Mesenchymal stem cell (in vitro differentiated cells and primary cell): ENCODE results near the gene EMX2.

Source experiments
- DNase-seq: peaks from one replicate; pipeline ENCODE4 v3.0.0-alpha.2; 2013
- H2AFZ ChIP-seq: one replicate; pipeline ENCODE4 v1.6.1; 2013; ENCODE audit warnings: low read depth, mild to moderate bottlenecking, control low read depth, inconsistent platforms, low read length, moderate library complexity
- H2AK5ac ChIP-seq: 2 replicates; pipeline ENCODE4 v1.6.1; 2013; ENCODE audit warnings: low read length, moderate library complexity, mild to moderate bottlenecking, inconsistent platforms; ENCODE audit not compliant: severe bottlenecking
- H2BK120ac ChIP-seq: one replicate; pipeline ENCODE4 v1.6.1; 2013; ENCODE audit warnings: low read depth, mild to moderate bottlenecking, inconsistent platforms, low read length, moderate library complexity
- H2BK12ac ChIP-seq, 2 experiments: one replicate each; pipeline ENCODE4 v1.6.1; 2013; ENCODE audit warnings: inconsistent platforms in 2 of 2, low read length in 2 of 2, mild to moderate bottlenecking in 2 of 2, moderate library complexity in 2 of 2, control low read depth in 1 of 2
- H2BK15ac ChIP-seq: one replicate; pipeline ENCODE4 v1.6.1; 2013; ENCODE audit warnings: mild to moderate bottlenecking, low read depth, inconsistent platforms; ENCODE audit not compliant: poor library complexity, severe bottlenecking
- H2BK5ac ChIP-seq: 2 replicates; pipeline ENCODE4 v1.6.1; 2013; ENCODE audit warnings: low read depth, mild to moderate bottlenecking, low read length, control low read depth, inconsistent platforms; ENCODE audit not compliant: poor library complexity, severe bottlenecking
- H3K14ac ChIP-seq, 2 experiments: one replicate each; pipeline ENCODE4 v1.6.1; 2013; ENCODE audit warnings: inconsistent platforms in 2 of 2, low read length in 2 of 2, control low read depth in 1 of 2, mild to moderate bottlenecking in 1 of 2, moderate library complexity in 1 of 2
- H3K18ac ChIP-seq, 2 experiments: one replicate each; pipeline ENCODE4 v1.6.1; 2013; ENCODE audit warnings: inconsistent platforms in 2 of 2, low read length in 2 of 2, control low read depth in 1 of 2, low read depth in 1 of 2, mild to moderate bottlenecking in 1 of 2
- H3K23ac ChIP-seq, 2 experiments: one replicate each; pipeline ENCODE4 v1.6.1; 2013; ENCODE audit warnings: inconsistent platforms in 2 of 2, low read length in 2 of 2, mild to moderate bottlenecking in 2 of 2, moderate library complexity in 2 of 2, control low read depth in 1 of 2
- H3K27ac ChIP-seq: 2 replicates; pipeline ENCODE4 v1.5.1; 2013; ENCODE audit warnings: mild to moderate bottlenecking, moderate library complexity, low read length, control low read depth, inconsistent platforms; ENCODE audit not compliant: poor library complexity, severe bottlenecking
- H3K27me3 ChIP-seq, 2 experiments: 2 replicates each; pipeline versions ENCODE4 v1.6.1 to v1.7.0; 2013; ENCODE audit warnings: low read length in 2 of 2, mild to moderate bottlenecking in 2 of 2, moderate library complexity in 2 of 2, control low read depth in 1 of 2, inconsistent platforms in 1 of 2; ENCODE audit not compliant: control insufficient read depth in 1 of 2, insufficient read depth in 1 of 2
- H3K36me3 ChIP-seq, 2 experiments: 2 replicates each; pipeline versions ENCODE4 v1.6.1 to v1.7.0; 2013; ENCODE audit warnings: low read length in 2 of 2, control low read depth in 1 of 2, inconsistent platforms in 1 of 2, low read depth in 1 of 2, mild to moderate bottlenecking in 1 of 2; ENCODE audit not compliant: insufficient read depth in 2 of 2, control insufficient read depth in 1 of 2
- H3K4ac ChIP-seq, 2 experiments: one replicate each; pipeline ENCODE4 v1.6.1; 2013; ENCODE audit warnings: inconsistent platforms in 2 of 2, low read length in 2 of 2, mild to moderate bottlenecking in 2 of 2, moderate library complexity in 2 of 2, control low read depth in 1 of 2, low read depth in 1 of 2
- H3K4me1 ChIP-seq: 2 replicates; pipeline ENCODE4 v1.6.1; 2013; ENCODE audit warnings: low read depth, low read length, control low read depth; ENCODE audit not compliant: control insufficient read depth, insufficient read depth
- H3K4me2 ChIP-seq: 2 replicates; pipeline ENCODE4 v1.6.1; 2013; ENCODE audit warnings: low read length, mild to moderate bottlenecking, inconsistent platforms; ENCODE audit not compliant: poor library complexity, severe bottlenecking
- H3K4me3 ChIP-seq, 2 experiments: 2 replicates each; pipeline versions ENCODE4 v1.5.1 to v1.7.0; 2013; ENCODE audit warnings: low read length in 2 of 2, mild to moderate bottlenecking in 2 of 2, control low read depth in 1 of 2, low read depth in 1 of 2; ENCODE audit not compliant: insufficient read depth in 1 of 2
- H3K79me1 ChIP-seq: replicated peaks from 2 replicates; pipeline ENCODE4 v1.6.1; 2013; ENCODE audit warnings: mild to moderate bottlenecking, control low read depth, low read length, inconsistent platforms; ENCODE audit not compliant: poor library complexity, severe bottlenecking
- H3K9ac ChIP-seq: 2 replicates; pipeline ENCODE4 v1.7.0; 2013; ENCODE audit warnings: mild to moderate bottlenecking, low read length, moderate library complexity
- H3K9me3 ChIP-seq: 2 replicates; pipeline ENCODE4 v1.7.0; 2013; ENCODE audit warnings: mild to moderate bottlenecking, low read length; ENCODE audit not compliant: control insufficient read depth
- H4K8ac ChIP-seq: one replicate; pipeline ENCODE4 v1.6.1; 2013; ENCODE audit warnings: inconsistent platforms, mild to moderate bottlenecking, low read length, moderate library complexity
- H4K91ac ChIP-seq: one replicate; pipeline ENCODE4 v1.6.1; 2013; ENCODE audit warnings: mild to moderate bottlenecking, low read length, inconsistent platforms
- WGBS: methylation state at CpG from one replicate; pipeline ENCODE4 v1.1.7; 2013; ENCODE audit warnings: mixed read lengths; 5-methylcytosine and 5-hydroxymethylcytosine counted together

EMX2 gene

GRCh38 chr10:117544711-117545140 lies 2.2 kb downstream of the EMX2 start:
- no peak overlapping the region for H4K8ac ChIP-seq
- no peak for DNase-seq
- peaks cover 36% of the 10 kb centered on the region for H3K4me1 ChIP-seq
- H2AK5ac ChIP-seq = no peak overlapping the region
- no peak overlapping the region for H3K14ac ChIP-seq
- H3K9ac ChIP-seq = peak overlapping the region; percentile 100
- no peak overlapping the region for H2BK5ac ChIP-seq
- WGBS = under 1% methylated on average over 22 of the region's 29 CpGs
- peak overlapping the region; percentile 28 for H3K4me2 ChIP-seq
- no peak overlapping the region for H2BK15ac ChIP-seq
- H3K79me1 ChIP-seq = no peaks in the 10 kb centered on the region
- no peak overlapping the region for H3K23ac ChIP-seq
- no peak overlapping the region for H2BK12ac ChIP-seq
- no peaks in the 10 kb centered on the region for H3K9me3 ChIP-seq
- no peak overlapping the region for H2BK120ac ChIP-seq
- H3K36me3 ChIP-seq = peaks cover 0 to 22% of the 10 kb centered on the region in 2 experiments
- peak overlapping the region in 1 of 2 experiments; percentile 95 for H3K4me3 ChIP-seq
- H3K27me3 ChIP-seq = peaks cover 0 to 96% of the 10 kb centered on the region in 2 experiments
- H3K18ac ChIP-seq = no peak overlapping the region
- no peak overlapping the region for H3K27ac ChIP-seq
- H3K4ac ChIP-seq = no peak overlapping the region
- no peak overlapping the region for H4K91ac ChIP-seq
- H2AFZ ChIP-seq = no peak overlapping the region

DNA sequence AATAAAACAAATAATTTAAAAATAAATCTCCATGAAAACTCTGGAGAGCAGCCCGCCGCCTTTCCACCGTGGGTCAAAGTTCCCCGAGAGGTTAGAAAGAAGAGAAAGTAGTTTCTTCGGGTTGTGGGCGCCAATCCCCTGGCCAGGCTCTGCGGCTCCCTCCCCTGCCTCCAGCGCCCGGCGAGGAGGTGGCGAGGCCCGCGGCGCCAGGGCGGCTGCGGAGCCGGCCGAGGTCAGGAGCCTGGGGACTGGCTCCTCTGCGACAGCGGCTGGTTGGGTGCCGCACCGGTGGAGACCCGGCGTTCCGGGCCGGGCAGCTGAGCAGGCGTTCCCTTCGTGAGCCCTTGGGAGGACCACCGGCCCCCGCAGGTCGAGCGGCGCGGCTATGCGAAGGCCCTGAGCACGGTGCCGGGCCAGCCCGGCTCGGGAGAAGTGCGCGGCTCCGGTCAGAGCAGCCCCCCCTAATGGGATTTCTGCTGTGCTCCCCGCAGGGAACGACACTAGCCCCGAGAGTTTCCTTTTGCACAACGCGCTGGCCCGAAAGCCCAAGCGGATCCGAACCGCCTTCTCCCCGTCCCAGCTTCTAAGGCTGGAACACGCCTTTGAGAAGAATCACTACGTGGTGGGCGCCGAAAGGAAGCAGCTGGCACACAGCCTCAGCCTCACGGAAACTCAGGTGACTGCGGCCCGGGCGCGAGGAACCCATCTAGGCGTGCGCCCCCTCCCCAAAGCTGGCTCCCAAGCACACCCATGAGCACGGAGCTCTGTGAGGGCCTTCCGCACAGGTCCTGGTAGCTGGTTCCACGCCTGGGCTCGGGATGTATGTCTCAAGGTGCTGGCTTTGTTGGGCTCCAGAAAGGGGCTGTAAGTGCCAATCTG lies 2.8 kb downstream of the EMX2 start:
- peak overlapping the region; percentile 30 for H2BK15ac ChIP-seq
- H2AFZ ChIP-seq = no peak overlapping the region
- peak overlapping the region; percentile 100 for H3K9ac ChIP-seq
- H4K8ac ChIP-seq = no peak overlapping the region
- no peak overlapping the region for H2AK5ac ChIP-seq
- peaks cover 36% of the 10 kb centered on the region for H3K4me1 ChIP-seq
- no peaks in the 10 kb centered on the region for H3K9me3 ChIP-seq
- no peak overlapping the region for H2BK12ac ChIP-seq
- no peaks in the 10 kb centered on the region for H3K79me1 ChIP-seq
- H2BK5ac ChIP-seq = no peak overlapping the region
- H3K4me2 ChIP-seq = peak overlapping the region; percentile 28
- no peak overlapping the region for H4K91ac ChIP-seq
- H3K27me3 ChIP-seq = peaks cover 0 to 96% of the 10 kb centered on the region in 2 experiments
- H3K36me3 ChIP-seq = peaks cover 0 to 27% of the 10 kb centered on the region in 2 experiments
- WGBS = 1% methylated on average over 65 of the region's 67 CpGs
- no peak overlapping the region for H3K4ac ChIP-seq
- H3K14ac ChIP-seq = no peak overlapping the region
- H3K4me3 ChIP-seq = peak overlapping the region in 1 of 2 experiments; percentile 95
- DNase-seq = no peak
- no peak overlapping the region for H3K18ac ChIP-seq
- H3K23ac ChIP-seq = peak overlapping the region in 1 of 2 experiments; percentile 70
- no peak overlapping the region for H3K27ac ChIP-seq
- H2BK120ac ChIP-seq = no peak overlapping the region

GRCh38 chr10:117546020-117546580 lies 3.6 kb downstream of the EMX2 start:
- no peak overlapping the region for H2BK15ac ChIP-seq
- no peak overlapping the region for H2AFZ ChIP-seq
- no peaks in the 10 kb centered on the region for H3K9me3 ChIP-seq
- H3K27me3 ChIP-seq = peaks cover 0 to 95% of the 10 kb centered on the region in 2 experiments
- H3K14ac ChIP-seq = no peak overlapping the region
- DNase-seq = no peak
- no peak overlapping the region for H4K8ac ChIP-seq
- H2BK120ac ChIP-seq = no peak overlapping the region
- H3K36me3 ChIP-seq = peaks cover 0 to 34% of the 10 kb centered on the region in 2 experiments
- WGBS = 7% methylated on average over 16 of the region's 16 CpGs
- H3K4ac ChIP-seq = no peak overlapping the region
- no peak overlapping the region for H3K4me2 ChIP-seq
- no peak overlapping the region for H4K91ac ChIP-seq
- H2AK5ac ChIP-seq = no peak overlapping the region
- peaks cover 36% of the 10 kb centered on the region for H3K4me1 ChIP-seq
- H3K23ac ChIP-seq = no peak overlapping the region
- H3K27ac ChIP-seq = no peak overlapping the region
- H2BK12ac ChIP-seq = no peak overlapping the region
- peak overlapping the region; percentile 100 for H3K9ac ChIP-seq
- H3K4me3 ChIP-seq = peak overlapping the region in 1 of 2 experiments; percentile 95
- no peak overlapping the region for H2BK5ac ChIP-seq
- H3K18ac ChIP-seq = no peak overlapping the region
- H3K79me1 ChIP-seq = no peaks in the 10 kb centered on the region

- no peak overlapping the region for H3K4me2 ChIP-seq
- no peak overlapping the region for H4K8ac ChIP-seq
- H3K14ac ChIP-seq = no peak overlapping the region
- H2BK12ac ChIP-seq = no peak overlapping the region
- H2BK120ac ChIP-seq = no peak overlapping the region
- no peak overlapping the region for H3K18ac ChIP-seq
- no peak overlapping the region for H3K4ac ChIP-seq
- no peak overlapping the region for H2AFZ ChIP-seq
- no peak overlapping the region for H2AK5ac ChIP-seq
- H3K4me1 ChIP-seq = peaks cover 36% of the 10 kb centered on the region
- no peaks in the 10 kb centered on the region for H3K79me1 ChIP-seq
- H2BK5ac ChIP-seq = no peak overlapping the region
- no peak overlapping the region for H4K91ac ChIP-seq
- DNase-seq = no peak
- no peak overlapping the region for H2BK15ac ChIP-seq
- peaks cover 0 to 95% of the 10 kb centered on the region in 2 experiments for H3K27me3 ChIP-seq
- H3K23ac ChIP-seq = no peak overlapping the region
- peaks cover 0 to 35% of the 10 kb centered on the region in 2 experiments for H3K36me3 ChIP-seq
- H3K27ac ChIP-seq = no peak overlapping the region
- H3K9ac ChIP-seq = peak overlapping the region; percentile 100
- no peaks in the 10 kb centered on the region for H3K9me3 ChIP-seq
- 2% methylated on average over 26 of the region's 29 CpGs for WGBS
- peak overlapping the region in 1 of 2 experiments; percentile 95 for H3K4me3 ChIP-seq
These were observed 4.1 kb downstream of the EMX2 start for GRCh38 chr10:117546581-117547015.
